ENCODE results near the gene SRPRB. TPM values are rescaled to one million over a fixed set of nuclear protein-coding genes. Genes with fewer than 3 reads are reported as not detected.

SRPRB gene
- total and polyA plus RNA-seq, 2 donors (not counting 3 experiments of a cell fraction or from before 2014, with no cell fraction given): 22.7 to 69.2 TPM

- Histone ChIP-seq H3K4me1 (ENCODE audit: control insufficient read depth, extremely low read depth, insufficient read depth, low read length) (no peaks in the 10 kb centered on the region), H4K20me1 (replicated peaks; ENCODE audit: control insufficient read depth, extremely low read depth, insufficient read depth, low read length) (no peaks in the 10 kb centered on the region), H3K27ac (ENCODE audit: insufficient read depth, low read depth, low read length) (no peak overlapping the region), H3K9me1 (replicated peaks; ENCODE audit: control insufficient read depth, extremely low read depth, insufficient read depth, low read length) (no peaks in the 10 kb centered on the region), H3K27me3 (ENCODE audit: control insufficient read depth in 2 of 2, insufficient read depth in 2 of 2, low read length in 2 of 2) (peaks cover 0 to 15% of the 10 kb centered on the region in 2 experiments), H3K4me3 (replicated peaks in 1 of 3; ENCODE audit: insufficient read depth in 1 of 3, low read depth in 1 of 3, low read length in 3 of 3) (no peak overlapping the region), H3K36me3 (ENCODE audit: control insufficient read depth in 2 of 2, extremely low read depth in 1 of 2, insufficient read depth in 2 of 2, low read length in 2 of 2) (no peaks in the 10 kb centered on the region), H2AFZ (ENCODE audit: low read depth, low read length) (no peak overlapping the region), H3K79me2 (ENCODE audit: control insufficient read depth, insufficient read depth, low read length) (no peaks in the 10 kb centered on the region), H3K9me3 (replicated peaks; ENCODE audit: control insufficient read depth, insufficient read depth, low read length) (no peaks in the 10 kb centered on the region), H3K9ac (replicated peaks; ENCODE audit: extremely low read depth, insufficient read depth, low read length) (no peak overlapping the region), H3K4me2 (ENCODE audit: insufficient read depth, low read length) (no peak overlapping the region)
- no peak for DNase-seq (ENCODE audit: low read depth, low spot score)
- no TSS peak for BruUV-seq (replicated peaks)
- ChIA-PET CTCF (no interaction called here), POLR2A (no interaction called here)
- FAIRE-seq: no peak
- intact Hi-C loops (cut with micrococcal nuclease) (no loop called here), dilution Hi-C loops (cut with MboI; ENCODE audit: extremely low pct_ligation_motif_present, low sequenced_read_pairs) (no loop called here)
- TF ChIP-seq CTCF (IDR thresholded peaks at IDR 0.05; ENCODE audit: extremely low read depth in 1 of 2, insufficient read depth in 1 of 2, low read depth in 1 of 2, low read length in 2 of 2) (no peak), JUN (IDR thresholded peaks at IDR 0.05; ENCODE audit: borderline replicate concordance, insufficient read depth, insufficient read length, low read depth) (no peak), MAX (IDR thresholded peaks at IDR 0.05; ENCODE audit: insufficient read depth, insufficient read length) (no peak)
These were observed 17.6 kb upstream of the SRPRB start for GRCh38 chr3:133788024-133788423.

GRCh38 chr3:133792171-133792763 is 13.3 kb upstream of the SRPRB start:
- intact Hi-C loops (cut with micrococcal nuclease): no loop called here

More at GRCh38 chr3:133792171-133792763, 13.3 kb upstream of the SRPRB start:
- H4K20me1 ChIP-seq (replicated peaks; ENCODE audit: control insufficient read depth, extremely low read depth, insufficient read depth, low read length): no peaks in the 10 kb centered on the region
- peaks cover 0 to 9% of the 10 kb centered on the region in 2 experiments for H3K27me3 ChIP-seq (ENCODE audit: control insufficient read depth in 2 of 2, insufficient read depth in 2 of 2, low read length in 2 of 2)
- H3K4me1 ChIP-seq (ENCODE audit: control insufficient read depth, extremely low read depth, insufficient read depth, low read length): no peaks in the 10 kb centered on the region
- H3K9me1 ChIP-seq (replicated peaks; ENCODE audit: control insufficient read depth, extremely low read depth, insufficient read depth, low read length): no peaks in the 10 kb centered on the region
- TF ChIP-seq MAX (IDR thresholded peaks at IDR 0.05; ENCODE audit: insufficient read depth, insufficient read length) (no peak), CTCF (IDR thresholded peaks at IDR 0.05; ENCODE audit: extremely low read depth in 1 of 2, insufficient read depth in 1 of 2, low read depth in 1 of 2, low read length in 2 of 2) (no peak), FOS (IDR thresholded peaks at IDR 0.05; ENCODE audit: borderline replicate concordance, insufficient read depth, low read length) (no peak), GATA2 (IDR thresholded peaks at IDR 0.05; ENCODE audit: insufficient read depth, insufficient read length, low read depth, low read length) (no peak), POLR2AphosphoS5 (IDR thresholded peaks at IDR 0.05; ENCODE audit: insufficient read depth, low read depth, low read length) (no peak), MYC (IDR thresholded peaks at IDR 0.05; ENCODE audit: low read depth, low read length) (no peak), EZH2 (IDR thresholded peaks at IDR 0.05; ENCODE audit: borderline replicate concordance, low read depth, low read length, severe bottlenecking) (no peak), JUN (IDR thresholded peaks at IDR 0.05; ENCODE audit: borderline replicate concordance, insufficient read depth, insufficient read length, low read depth) (no peak), POLR2A (IDR thresholded peaks at IDR 0.05; ENCODE audit: low read depth, low read length) (no peak)
- CTCF ChIA-PET: no interaction called here
- DNase-seq (ENCODE audit: low read depth, low spot score) (no peak), FAIRE-seq (no peak)
- no peak overlapping the region for H3K9ac ChIP-seq (replicated peaks; ENCODE audit: extremely low read depth, insufficient read depth, low read length)
- no peaks in the 10 kb centered on the region for H3K79me2 ChIP-seq (ENCODE audit: control insufficient read depth, insufficient read depth, low read length)
- dilution Hi-C loops (cut with MboI; ENCODE audit: extremely low pct_ligation_motif_present, low sequenced_read_pairs): no loop called here
- H3K4me2 ChIP-seq (ENCODE audit: insufficient read depth, low read length): no peak overlapping the region
- H2AFZ ChIP-seq (ENCODE audit: low read depth, low read length): no peak overlapping the region
- no peak overlapping the region for H3K4me3 ChIP-seq (replicated peaks in 1 of 3; ENCODE audit: insufficient read depth in 1 of 3, low read depth in 1 of 3, low read length in 3 of 3)
- H3K36me3 ChIP-seq (ENCODE audit: control insufficient read depth in 2 of 2, extremely low read depth in 1 of 2, insufficient read depth in 2 of 2, low read length in 2 of 2): no peaks in the 10 kb centered on the region
- no peak overlapping the region for H3K27ac ChIP-seq (ENCODE audit: insufficient read depth, low read depth, low read length)
- no TSS peak for BruUV-seq (replicated peaks)
- POLR2A ChIA-PET: no interaction called here
- no peaks in the 10 kb centered on the region for H3K9me3 ChIP-seq (replicated peaks; ENCODE audit: control insufficient read depth, insufficient read depth, low read length)
